ENCODE measurements around the gene RALGPS2.

- no peak for TF ChIP-seq CTCF (IDR thresholded peaks at IDR 0.05)
- no peak for TF ChIP-seq JUN (CRISPR knock-in tag; IDR thresholded peaks at IDR 0.05)
- no peak for TF ChIP-seq ZNF121 (CRISPR knock-in tag; IDR thresholded peaks at IDR 0.05)
- TF ChIP-seq ZNF263 (CRISPR knock-in tag; IDR thresholded peaks at IDR 0.05; ENCODE audit: low read depth), result no peak
- no peak for TF ChIP-seq ZNF416 (CRISPR knock-in tag; IDR thresholded peaks at IDR 0.05)
- no peak for TF ChIP-seq ZMAT4 (CRISPR knock-in tag; IDR thresholded peaks at IDR 0.05)
- TF ChIP-seq MAX (CRISPR knock-in tag; IDR thresholded peaks at IDR 0.05), result no peak
Measured at GRCh38 chr1:178776553-178776952, 51.5 kb downstream of the RALGPS2 start.

All from WTC11 (cell line).